A549 (cell line): ENCODE measurements around the gene PPP2R5E. TPM values are rescaled to one million over a fixed set of nuclear protein-coding genes. Genes with fewer than 3 reads are reported as not detected.

Experiments used
- ATAC-seq, 2 experiments: fragments of 200-7000 bp in 1 of 2; fragments of >200 bp in 1 of 2; cut with Nextera tagmentation in 1 of 2; cut with Tn5 transposase in 1 of 2; 3 replicates each; pipeline versions ENCODE4 v1.8.0 to v1.9.1; 2018 to 2020; ENCODE audit warnings: mild to moderate bottlenecking in 1 of 2, moderate library complexity in 1 of 2
- CTCF ChIA-PET: fragments of 300-600 bp; sonication (Branson Sonifier 250); formaldehyde crosslinking; extraction: SDS; loops from one replicate; lab custom pipeline; 2021; ENCODE audit warnings: antibody characterized with exemption, inconsistent platforms; lab: Yijun Ruan, JAX
- POLR2A ChIA-PET: fragments of 350-600 bp; formaldehyde crosslinking; extraction: SDS; loops from one replicate; lab custom pipeline; 2021; ENCODE audit warnings: antibody characterized with exemption, inconsistent platforms; lab: Yijun Ruan, JAX
- DNase-seq, 2 experiments: peaks; one replicate each; pipeline versions ENCODE4 v3.0.0 to v3.0.0-alpha.2; 2011 to 2016; ENCODE audit warnings: low read depth in 1 of 2, low spot score in 1 of 2
- FAIRE-seq: peaks from 2 replicates; lab custom pipeline; 2011; peaks lifted over from hg19 to GRCh38; lab: Jason Lieb, UNC
- H3K27ac ChIP-seq, 2 experiments: fragments of >200 bp; sonication (Bioruptor Twin); formaldehyde crosslinking; 3 replicates each; pipeline ENCODE4 v1.5.1; 2016 to 2017
- H3K4me1 ChIP-seq: fragments of >200 bp; sonication (Bioruptor Twin); formaldehyde crosslinking; 3 replicates; pipeline ENCODE4 v1.6.1; 2016
- H3K4me2 ChIP-seq: fragments of >200 bp; sonication (Bioruptor Twin); formaldehyde crosslinking; 3 replicates; pipeline ENCODE4 v1.6.1; 2016
- H3K4me3 ChIP-seq: fragments of >200 bp; sonication (Bioruptor Twin); formaldehyde crosslinking; 3 replicates; pipeline ENCODE4 v1.5.1; 2016
- H3K9me3 ChIP-seq: fragments of >200 bp; sonication (Bioruptor Twin); formaldehyde crosslinking; 3 replicates; pipeline ENCODE4 v1.6.1; 2016
- BHLHE40 ChIP-seq: IDR thresholded peaks from 2 replicates; pipeline ENCODE4 v1.6.1; 2012; ENCODE audit warnings: low read depth, low read length, inconsistent platforms
- CBX2 ChIP-seq: fragments of 200-600 bp; sonication (generic); IDR thresholded peaks from 2 replicates; pipeline ENCODE4 v1.6.1; 2016; ENCODE audit warnings: low read depth, mild to moderate bottlenecking, borderline replicate concordance
- CBX8 ChIP-seq: fragments of 200-600 bp; sonication (generic); IDR thresholded peaks from 2 replicates; pipeline ENCODE4 v1.6.1; 2016
- CHD2 ChIP-seq: fragments of 150-350 bp; IDR thresholded peaks from 2 replicates; pipeline ENCODE4 v1.6.1; 2014; ENCODE audit warnings: low read length; ENCODE audit not compliant: partially characterized antibody
- CHD4 ChIP-seq: fragments of 200-600 bp; sonication (generic); IDR thresholded peaks from 2 replicates; pipeline ENCODE4 v1.6.1; 2016; ENCODE audit warnings: antibody characterized with exemption, mild to moderate bottlenecking, borderline replicate concordance
- CTCF ChIP-seq: fragments of >200 bp; sonication (Bioruptor Twin); formaldehyde crosslinking; IDR thresholded peaks from 3 replicates; pipeline ENCODE4 v1.5.1; 2016
- EHF ChIP-seq: fragments of 250-450 bp; sonication (Bioruptor Pico); IDR thresholded peaks from 2 replicates; pipeline ENCODE4 v1.5.0; 2020; ENCODE audit warnings: mild to moderate bottlenecking
- FOSB ChIP-seq: fragments of 250-450 bp; sonication (Bioruptor Pico); IDR thresholded peaks from 2 replicates; pipeline ENCODE4 v1.5.0; 2020; ENCODE audit warnings: mild to moderate bottlenecking, moderate library complexity
- FOXS1 ChIP-seq: fragments of 250-450 bp; sonication (Bioruptor Pico); IDR thresholded peaks from 2 replicates; pipeline ENCODE4 v1.5.0; 2020; ENCODE audit warnings: mild to moderate bottlenecking, moderate library complexity
- GATA3 ChIP-seq: IDR thresholded peaks from 2 replicates; pipeline ENCODE4 v1.6.1; 2012; ENCODE audit warnings: borderline replicate concordance
- HDAC2 ChIP-seq: fragments of 200-600 bp; sonication (generic); IDR thresholded peaks from 2 replicates; pipeline ENCODE4 v1.6.1; 2016
- HEYL ChIP-seq: fragments of 250-450 bp; sonication (Bioruptor Pico); IDR thresholded peaks from 2 replicates; pipeline ENCODE4 v1.8.0; 2021; ENCODE audit warnings: mild to moderate bottlenecking, moderate library complexity
- HOXB13 ChIP-seq: fragments of 250-450 bp; sonication (Bioruptor Pico); IDR thresholded peaks from 2 replicates; pipeline ENCODE4 v1.5.0; 2020; ENCODE audit warnings: low read depth, mild to moderate bottlenecking, moderate library complexity
- HOXB5 ChIP-seq: fragments of 250-450 bp; sonication (Bioruptor Pico); IDR thresholded peaks from 2 replicates; pipeline ENCODE4 v1.5.0; 2020; ENCODE audit warnings: mild to moderate bottlenecking, moderate library complexity
- JUNB ChIP-seq: fragments of >200 bp; sonication (Bioruptor Twin); formaldehyde crosslinking; IDR thresholded peaks from 2 replicates; pipeline ENCODE4 v1.6.1; 2016
- KDM1A ChIP-seq: fragments of 200-600 bp; sonication (generic); IDR thresholded peaks from 2 replicates; pipeline ENCODE4 v1.6.1; 2016; ENCODE audit warnings: low read depth, mild to moderate bottlenecking
- KDM5A ChIP-seq: fragments of 200-600 bp; sonication (generic); IDR thresholded peaks from 2 replicates; pipeline ENCODE4 v1.6.1; 2016; ENCODE audit warnings: antibody characterized with exemption, mild to moderate bottlenecking
- MAX ChIP-seq: IDR thresholded peaks from 2 replicates; pipeline ENCODE4 v1.6.1; 2012
- MAZ ChIP-seq: fragments of 150-350 bp; IDR thresholded peaks from 2 replicates; pipeline ENCODE4 v1.6.1; 2014; ENCODE audit warnings: antibody characterized with exemption, low read depth, low read length, borderline replicate concordance
- MYC ChIP-seq: IDR thresholded peaks from 2 replicates; pipeline ENCODE4 v1.6.1; 2012; ENCODE audit warnings: mild to moderate bottlenecking, inconsistent platforms, low read length, improper control_type of control experiment, borderline replicate concordance
- POLR2A ChIP-seq: IDR thresholded peaks from 2 replicates; pipeline ENCODE4 v1.6.1; 2012; ENCODE audit warnings: mild to moderate bottlenecking, low read length
- RARB ChIP-seq: fragments of 250-450 bp; sonication (Bioruptor Pico); IDR thresholded peaks from 2 replicates; pipeline ENCODE4 v1.8.0; 2021; ENCODE audit warnings: mild to moderate bottlenecking, moderate library complexity
- REST ChIP-seq: fragments of 200-600 bp; sonication (generic); IDR thresholded peaks from 2 replicates; pipeline ENCODE4 v1.6.1; 2016; ENCODE audit warnings: antibody characterized with exemption, mild to moderate bottlenecking, moderate library complexity
- RNF2 ChIP-seq: fragments of 200-600 bp; sonication (generic); IDR thresholded peaks from 2 replicates; pipeline ENCODE4 v1.6.1; 2016; ENCODE audit warnings: low read depth, mild to moderate bottlenecking, antibody characterized with exemption, moderate library complexity, borderline replicate concordance
- SMC3 ChIP-seq: fragments of >200 bp; sonication (Bioruptor Twin); formaldehyde crosslinking; IDR thresholded peaks from 3 replicates; pipeline ENCODE4 v1.6.1; 2018; ENCODE audit warnings: inconsistent platforms
- SREBF2 ChIP-seq: fragments of 450-650 bp; IDR thresholded peaks from 2 replicates; pipeline ENCODE4 v1.6.1; 2014; ENCODE audit warnings: mild to moderate bottlenecking, moderate library complexity
- TFCP2L1 ChIP-seq: fragments of 250-450 bp; sonication (Bioruptor Pico); IDR thresholded peaks from 2 replicates; pipeline ENCODE4 v1.5.0; 2021; ENCODE audit warnings: mild to moderate bottlenecking
- USF2 ChIP-seq: fragments of 450-650 bp; IDR thresholded peaks from 2 replicates; pipeline ENCODE4 v1.6.1; 2014; ENCODE audit warnings: antibody characterized with exemption
- ZFP36 ChIP-seq: fragments of 450-650 bp; IDR thresholded peaks from 2 replicates; pipeline ENCODE4 v1.6.1; 2014; ENCODE audit warnings: borderline replicate concordance; ENCODE audit not compliant: partially characterized antibody
- WGBS: methylation state at CpG from one replicate; pipeline ENCODE4 v1.1.6; 2017; ENCODE audit errors: missing lambda C conversion rate; 5-methylcytosine and 5-hydroxymethylcytosine counted together
- polyA plus RNA-seq, 4 experiments: library from polyadenylated mRNA; depleted of rRNA in 3 of 4; stranded (reverse); fragments of >200 nt; fragmentation: RNase III in 1 of 4; extraction: RNeasy Plus Mini Kit Qiagen cat#74134 plus additional on column Dnase treatment in 1 of 4; gene quantifications; 2 replicates in 3 of 4; 3 replicates in 1 of 4; pipeline ENCODE4 v1.2.3, GENCODE V29; 2011 to 2017

PPP2R5E gene
- polyA plus RNA-seq, 2 of the 4 experiments (the other 2 are of a cell fraction): 21.4 to 23.2 TPM

GRCh38 chr14:63478437-63478852 lies 64.7 kb downstream of the PPP2R5E start (continued):
- no peak for TF ChIP-seq RNF2
- no peak for TF ChIP-seq POLR2A

- FAIRE-seq (no peak), DNase-seq (no peak)
- H3K27ac ChIP-seq: no peak overlapping the region
- TF ChIP-seq HOXB13 (CRISPR knock-in tag): no peak
- no peak for TF ChIP-seq REST
- TF ChIP-seq KDM1A: no peak
- TF ChIP-seq MAZ: no peak
- no peak for TF ChIP-seq CBX8
- TF ChIP-seq CTCF: no peak
- no peak for TF ChIP-seq CHD2
- no peak for TF ChIP-seq FOXS1 (CRISPR knock-in tag)
- TF ChIP-seq HOXB5 (CRISPR knock-in tag): no peak
- TF ChIP-seq HDAC2: no peak
- TF ChIP-seq RARB (CRISPR knock-in tag): no peak
- no peak for TF ChIP-seq MAX
- TF ChIP-seq, all 56 proteins: peak for 0
- WGBS: 85% methylated on average over 2 of the region's 2 CpGs
- H3K4me2 ChIP-seq: no peak overlapping the region
- peaks cover 60% of the 10 kb centered on the region for H3K4me1 ChIP-seq
- no peaks in the 10 kb centered on the region for H3K9me3 ChIP-seq
- ChIA-PET CTCF (interaction anchor here (0.8 kb wide), 1 partner anchor 88 kb away, joined by 5 read pairs; no protein-coding TSS in a partner anchor), POLR2A (no interaction called here)
- ATAC-seq: no peak
- H3K4me3 ChIP-seq: no peak overlapping the region
Observed at GRCh38 chr14:63478010-63478409, 65.2 kb downstream of the PPP2R5E start.

- ATAC-seq (no peak), DNase-seq (no peak)
- 60% methylated on average over 1 of the region's 1 CpG for WGBS
- no peak overlapping the region for H3K4me3 ChIP-seq
- no peak overlapping the region for H3K4me2 ChIP-seq
- TF ChIP-seq KDM5A: no peak
- no peak for TF ChIP-seq CBX2
- TF ChIP-seq CTCF: no peak
- TF ChIP-seq EHF (CRISPR knock-in tag): no peak
- TF ChIP-seq CHD4: no peak
- TF ChIP-seq HOXB13 (CRISPR knock-in tag): no peak
- no peak for TF ChIP-seq ZFP36
- TF ChIP-seq POLR2A: no peak
- TF ChIP-seq TFCP2L1 (CRISPR knock-in tag): no peak
- no peak for TF ChIP-seq GATA3
- no peak for TF ChIP-seq JUNB
- TF ChIP-seq SMC3: no peak
- TF ChIP-seq HEYL (CRISPR knock-in tag): no peak
- no peak for TF ChIP-seq CHD2
- no peak for TF ChIP-seq MYC
- TF ChIP-seq FOSB (CRISPR knock-in tag): no peak
- TF ChIP-seq SREBF2: no peak
- no peak for TF ChIP-seq USF2
- no peak for TF ChIP-seq BHLHE40
- TF ChIP-seq RNF2: no peak
- TF ChIP-seq, all 56 proteins: peak for 0
- Histone ChIP-seq H3K27ac (no peak overlapping the region), H3K9me3 (no peaks in the 10 kb centered on the region), H3K4me1 (peaks cover 60% of the 10 kb centered on the region)
- CTCF ChIA-PET: interaction anchor here (0.8 kb wide), 1 partner anchor 88 kb away, joined by 5 read pairs; no protein-coding TSS in a partner anchor
- POLR2A ChIA-PET: no interaction called here
- FAIRE-seq: no peak
Observed at GRCh38 chr14:63477556-63477955, 65.6 kb downstream of the PPP2R5E start.
